ENCODE results near the gene ATP10D.
"Not testable (repeated sequence)": the region's sequence is repeated elsewhere in the genome, so short reads cannot be mapped to it uniquely, and the experiment has no call there.

ATP10D gene

GRCh38 chr4:47553329-47554125 lies 68.5 kb downstream of the ATP10D start:
- no peaks in the 10 kb centered on the region for H3K9me3 ChIP-seq (replicated peaks in 1 of 2; ENCODE audit: control insufficient read depth in 2 of 2, insufficient read depth in 1 of 2, low read depth in 1 of 2, low read length in 2 of 2)
- H3K4me1 ChIP-seq (ENCODE audit: control insufficient read depth in 2 of 2, insufficient read depth in 1 of 2, low read depth in 1 of 2, low read length in 2 of 2), result no peaks in the 10 kb centered on the region
- H3K27ac ChIP-seq (replicated peaks; ENCODE audit: low read length), result no peak overlapping the region
- H3K4me3 ChIP-seq (ENCODE audit: low read length in 2 of 2), result no peak overlapping the region
- no peak overlapping the region for H3K4me2 ChIP-seq (ENCODE audit: insufficient read depth, low read length, poor library complexity, severe bottlenecking)
- no peaks in the 10 kb centered on the region for H3K79me1 ChIP-seq (ENCODE audit: low read depth, low read length)
- no peak overlapping the region for H2AFZ ChIP-seq (ENCODE audit: low read length)
- H3K36me3 ChIP-seq (replicated peaks in 1 of 2; ENCODE audit: control insufficient read depth in 2 of 2, insufficient read depth in 2 of 2, low read length in 2 of 2), result no peaks in the 10 kb centered on the region
- no peak overlapping the region for H4K8ac ChIP-seq (ENCODE audit: low read depth, low read length)
- DNase-seq (ENCODE audit: low spot score), result no peak
- no peak overlapping the region for H3K4ac ChIP-seq (ENCODE audit: low read length)
- H3K9ac ChIP-seq (ENCODE audit: low read depth, low read length, poor library complexity), result no peak overlapping the region
- H2BK120ac ChIP-seq (ENCODE audit: low read depth, low read length), result no peak overlapping the region
- no peaks in the 10 kb centered on the region for H3K27me3 ChIP-seq (ENCODE audit: control insufficient read depth in 3 of 3, insufficient read depth in 3 of 3, low read depth in 1 of 3, low read length in 3 of 3)
- no CpG with 5 or more reads among the region's 2 CpGs for WGBS, 2 donors (ENCODE audit: extremely low coverage in 2 of 2, insufficient read length in 2 of 2, insufficient replicate concordance in 1 of 2)
- H3K18ac ChIP-seq (ENCODE audit: low read length), result no peak overlapping the region
- no peak overlapping the region for H3K23ac ChIP-seq (ENCODE audit: low read depth, low read length, poor library complexity)
- H2AK5ac ChIP-seq (ENCODE audit: low read depth, low read length), result no peak overlapping the region
- no peak overlapping the region for H2BK15ac ChIP-seq (ENCODE audit: low read length)
- H2BK5ac ChIP-seq (ENCODE audit: low read length), result no peak overlapping the region
- no peak overlapping the region for H2BK12ac ChIP-seq (ENCODE audit: low read length)
- H4K91ac ChIP-seq (ENCODE audit: low read depth, low read length, poor library complexity), result no peak overlapping the region
- no peak overlapping the region for H3K14ac ChIP-seq (ENCODE audit: low read length)

GRCh38 chr4:47555920-47556319 lies 70.8 kb downstream of the ATP10D start:
- not testable (repeated sequence) for H2BK12ac ChIP-seq (ENCODE audit: low read length); H3K79me1 ChIP-seq (ENCODE audit: low read depth, low read length); H2AK5ac ChIP-seq (ENCODE audit: low read depth, low read length); H4K8ac ChIP-seq (ENCODE audit: low read depth, low read length); H3K23ac ChIP-seq (ENCODE audit: low read depth, low read length, poor library complexity); H3K27ac ChIP-seq (replicated peaks; ENCODE audit: low read length); H2BK5ac ChIP-seq (ENCODE audit: low read length); H3K4me2 ChIP-seq (ENCODE audit: insufficient read depth, low read length, poor library complexity, severe bottlenecking); H3K4me3 ChIP-seq (ENCODE audit: low read length in 2 of 2); DNase-seq (ENCODE audit: low spot score); H4K91ac ChIP-seq (ENCODE audit: low read depth, low read length, poor library complexity); H3K9ac ChIP-seq (ENCODE audit: low read depth, low read length, poor library complexity); H3K14ac ChIP-seq (ENCODE audit: low read length); H3K4ac ChIP-seq (ENCODE audit: low read length); H3K9me3 ChIP-seq (replicated peaks in 1 of 2; ENCODE audit: control insufficient read depth in 2 of 2, insufficient read depth in 1 of 2, low read depth in 1 of 2, low read length in 2 of 2); H2BK15ac ChIP-seq (ENCODE audit: low read length); H2BK120ac ChIP-seq (ENCODE audit: low read depth, low read length); H3K36me3 ChIP-seq (replicated peaks in 1 of 2; ENCODE audit: control insufficient read depth in 2 of 2, insufficient read depth in 2 of 2, low read length in 2 of 2); H3K18ac ChIP-seq (ENCODE audit: low read length); H2AFZ ChIP-seq (ENCODE audit: low read length); H3K4me1 ChIP-seq (ENCODE audit: control insufficient read depth in 2 of 2, insufficient read depth in 1 of 2, low read depth in 1 of 2, low read length in 2 of 2); H3K27me3 ChIP-seq (ENCODE audit: control insufficient read depth in 3 of 3, insufficient read depth in 3 of 3, low read depth in 1 of 3, low read length in 3 of 3)
- WGBS, 2 donors (ENCODE audit: extremely low coverage in 2 of 2, insufficient read length in 2 of 2, insufficient replicate concordance in 1 of 2), result no CpG with 5 or more reads among the region's 3 CpGs

GRCh38 chr4:47557255-47557654 lies 72.2 kb downstream of the ATP10D start:
- no peaks in the 10 kb centered on the region for H3K36me3 ChIP-seq (replicated peaks in 1 of 2; ENCODE audit: control insufficient read depth in 2 of 2, insufficient read depth in 2 of 2, low read length in 2 of 2)
- WGBS, 2 donors (ENCODE audit: extremely low coverage in 2 of 2, insufficient read length in 2 of 2, insufficient replicate concordance in 1 of 2), result no CpG with 5 or more reads among the region's 2 CpGs

DNA sequence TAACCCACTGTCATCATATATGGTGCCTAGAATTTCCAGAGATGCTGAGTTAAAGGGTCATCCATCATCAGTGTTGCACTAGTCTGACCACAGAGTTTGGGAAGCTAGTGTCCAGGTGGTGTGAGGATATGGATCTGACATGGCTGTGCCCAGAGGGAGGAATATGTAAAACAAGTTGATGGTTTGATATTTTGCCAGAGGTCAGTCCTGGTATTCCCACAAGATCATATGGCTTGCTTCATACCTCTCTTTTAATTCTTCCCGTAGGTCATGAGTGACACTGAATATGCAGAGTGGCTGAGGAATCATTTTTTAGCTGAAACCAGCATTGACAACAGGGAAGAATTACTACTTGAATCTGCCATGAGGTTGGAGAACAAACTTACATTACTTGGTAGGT lies 75.6 kb downstream of the ATP10D start:
- Histone ChIP-seq H3K4ac (ENCODE audit: low read length) (no peak overlapping the region), H4K91ac (ENCODE audit: low read depth, low read length, poor library complexity) (no peak overlapping the region), H3K27ac (replicated peaks; ENCODE audit: low read length) (no peak overlapping the region), H2BK15ac (ENCODE audit: low read length) (no peak overlapping the region), H3K4me1 (ENCODE audit: control insufficient read depth in 2 of 2, insufficient read depth in 1 of 2, low read depth in 1 of 2, low read length in 2 of 2) (no peaks in the 10 kb centered on the region), H3K4me3 (ENCODE audit: low read length in 2 of 2) (no peak overlapping the region), H3K23ac (ENCODE audit: low read depth, low read length, poor library complexity) (no peak overlapping the region), H3K9ac (ENCODE audit: low read depth, low read length, poor library complexity) (no peak overlapping the region), H3K27me3 (ENCODE audit: control insufficient read depth in 3 of 3, insufficient read depth in 3 of 3, low read depth in 1 of 3, low read length in 3 of 3) (no peaks in the 10 kb centered on the region), H3K14ac (ENCODE audit: low read length) (no peak overlapping the region), H2AK5ac (ENCODE audit: low read depth, low read length) (no peak overlapping the region), H2BK120ac (ENCODE audit: low read depth, low read length) (no peak overlapping the region), H2AFZ (ENCODE audit: low read length) (no peak overlapping the region), H3K9me3 (replicated peaks in 1 of 2; ENCODE audit: control insufficient read depth in 2 of 2, insufficient read depth in 1 of 2, low read depth in 1 of 2, low read length in 2 of 2) (no peaks in the 10 kb centered on the region), H3K18ac (ENCODE audit: low read length) (no peak overlapping the region), H4K8ac (ENCODE audit: low read depth, low read length) (no peak overlapping the region), H3K79me1 (ENCODE audit: low read depth, low read length) (no peaks in the 10 kb centered on the region), H3K36me3 (replicated peaks in 1 of 2; ENCODE audit: control insufficient read depth in 2 of 2, insufficient read depth in 2 of 2, low read length in 2 of 2) (no peaks in the 10 kb centered on the region), H2BK12ac (ENCODE audit: low read length) (no peak overlapping the region), H2BK5ac (ENCODE audit: low read length) (no peak overlapping the region), H3K4me2 (ENCODE audit: insufficient read depth, low read length, poor library complexity, severe bottlenecking) (no peak overlapping the region)
- no peak for DNase-seq (ENCODE audit: low spot score)
- WGBS, 2 donors (ENCODE audit: extremely low coverage in 2 of 2, insufficient read length in 2 of 2, insufficient replicate concordance in 1 of 2), result no CpG with 5 or more reads among the region's 1 CpG

More at GRCh38 chr4:47557255-47557654, 72.2 kb downstream of the ATP10D start:
- Histone ChIP-seq H4K91ac (ENCODE audit: low read depth, low read length, poor library complexity) (no peak overlapping the region), H3K4ac (ENCODE audit: low read length) (no peak overlapping the region), H3K18ac (ENCODE audit: low read length) (no peak overlapping the region), H3K23ac (ENCODE audit: low read depth, low read length, poor library complexity) (no peak overlapping the region), H3K27me3 (ENCODE audit: control insufficient read depth in 3 of 3, insufficient read depth in 3 of 3, low read depth in 1 of 3, low read length in 3 of 3) (no peaks in the 10 kb centered on the region), H2AFZ (ENCODE audit: low read length) (no peak overlapping the region), H2BK12ac (ENCODE audit: low read length) (no peak overlapping the region), H3K9ac (ENCODE audit: low read depth, low read length, poor library complexity) (no peak overlapping the region), H3K4me1 (ENCODE audit: control insufficient read depth in 2 of 2, insufficient read depth in 1 of 2, low read depth in 1 of 2, low read length in 2 of 2) (no peaks in the 10 kb centered on the region), H2AK5ac (ENCODE audit: low read depth, low read length) (no peak overlapping the region), H2BK120ac (ENCODE audit: low read depth, low read length) (no peak overlapping the region), H3K14ac (ENCODE audit: low read length) (no peak overlapping the region), H3K27ac (replicated peaks; ENCODE audit: low read length) (no peak overlapping the region), H3K4me3 (ENCODE audit: low read length in 2 of 2) (no peak overlapping the region), H3K9me3 (replicated peaks in 1 of 2; ENCODE audit: control insufficient read depth in 2 of 2, insufficient read depth in 1 of 2, low read depth in 1 of 2, low read length in 2 of 2) (no peaks in the 10 kb centered on the region), H3K4me2 (ENCODE audit: insufficient read depth, low read length, poor library complexity, severe bottlenecking) (no peak overlapping the region), H3K79me1 (ENCODE audit: low read depth, low read length) (no peaks in the 10 kb centered on the region), H2BK5ac (ENCODE audit: low read length) (no peak overlapping the region), H4K8ac (ENCODE audit: low read depth, low read length) (no peak overlapping the region), H2BK15ac (ENCODE audit: low read length) (no peak overlapping the region)
- no peak for DNase-seq (ENCODE audit: low spot score)

Measured in neuronal stem cell (in vitro differentiated cells).